ELF-1 (cell line): ENCODE results near the gene RCAN2.

Experiments
- DNase-seq: peaks from one replicate; pipeline ENCODE4 v3.0.0-alpha.2; 2016; ENCODE audit warnings: low read depth, low spot score

Gene RCAN2

GRCh38 chr6:46215777-46216176 lies 275.5 kb downstream of the RCAN2 start:
- DNase-seq, result no peak

- no peak for DNase-seq
Observed at GRCh38 chr6:46215213-46215612, 276.0 kb downstream of the RCAN2 start.

GRCh38 chr6:46211917-46212316 lies 279.3 kb downstream of the RCAN2 start:
- no peak for DNase-seq

GRCh38 chr6:46210294-46210693 lies 281.0 kb downstream of the RCAN2 start:
- no peak for DNase-seq

- no peak for DNase-seq
Observed at GRCh38 chr6:46208303-46208702, 282.9 kb downstream of the RCAN2 start.

GRCh38 chr6:46207174-46207573 lies 284.1 kb downstream of the RCAN2 start:
- DNase-seq, result no peak

- no peak for DNase-seq
Observed at GRCh38 chr6:46204880-46205650, 286.2 kb downstream of the RCAN2 start.

GRCh38 chr6:46203391-46204177 lies 287.7 kb downstream of the RCAN2 start:
- DNase-seq, result no peak

GRCh38 chr6:46201702-46202101 lies 289.5 kb downstream of the RCAN2 start:
- no peak for DNase-seq

GRCh38 chr6:46199387-46199786 lies 291.9 kb downstream of the RCAN2 start:
- no peak for DNase-seq

GRCh38 chr6:46191961-46192360 lies 299.3 kb downstream of the RCAN2 start:
- DNase-seq, result no peak

GRCh38 chr6:46190889-46191288 lies 300.4 kb downstream of the RCAN2 start:
- DNase-seq, result no peak

- DNase-seq, result no peak
Observed at GRCh38 chr6:46189726-46190125, 301.5 kb downstream of the RCAN2 start.

GRCh38 chr6:46186583-46186982 lies 304.7 kb downstream of the RCAN2 start:
- no peak for DNase-seq

GRCh38 chr6:46184114-46184513 lies 307.1 kb downstream of the RCAN2 start:
- DNase-seq, result no peak

- DNase-seq, result no peak
Observed at GRCh38 chr6:46175976-46176375, 315.3 kb downstream of the RCAN2 start.

- no peak for DNase-seq
Observed at GRCh38 chr6:46175446-46175845, 315.8 kb downstream of the RCAN2 start.

GRCh38 chr6:46174904-46175303 lies 316.3 kb downstream of the RCAN2 start:
- DNase-seq, result no peak

GRCh38 chr6:46172176-46172575 lies 319.1 kb downstream of the RCAN2 start:
- no peak for DNase-seq
